HG03354 (cell line): ENCODE measurements around the gene PALMD.

Experiments used
- ATAC-seq: cut with Tn5 transposase; IDR thresholded peaks from one replicate; pipeline ENCODE4 v1.9.1; 2021; ENCODE audit warnings: mild to moderate bottlenecking; ENCODE audit not compliant: unreplicated experiment, poor library complexity, severe bottlenecking

PALMD gene, protein sequence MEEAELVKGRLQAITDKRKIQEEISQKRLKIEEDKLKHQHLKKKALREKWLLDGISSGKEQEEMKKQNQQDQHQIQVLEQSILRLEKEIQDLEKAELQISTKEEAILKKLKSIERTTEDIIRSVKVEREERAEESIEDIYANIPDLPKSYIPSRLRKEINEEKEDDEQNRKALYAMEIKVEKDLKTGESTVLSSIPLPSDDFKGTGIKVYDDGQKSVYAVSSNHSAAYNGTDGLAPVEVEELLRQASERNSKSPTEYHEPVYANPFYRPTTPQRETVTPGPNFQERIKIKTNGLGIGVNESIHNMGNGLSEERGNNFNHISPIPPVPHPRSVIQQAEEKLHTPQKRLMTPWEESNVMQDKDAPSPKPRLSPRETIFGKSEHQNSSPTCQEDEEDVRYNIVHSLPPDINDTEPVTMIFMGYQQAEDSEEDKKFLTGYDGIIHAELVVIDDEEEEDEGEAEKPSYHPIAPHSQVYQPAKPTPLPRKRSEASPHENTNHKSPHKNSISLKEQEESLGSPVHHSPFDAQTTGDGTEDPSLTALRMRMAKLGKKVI

GRCh38 chr1:99645699-99646531, at the start of gene PALMD:
Gene PALMD, plus strand, starts transcription at chr1:99646113. Its CDS starts 205 bp downstream, at chr1:99646318.
- no peak for ATAC-seq

- no peak for ATAC-seq
Observed at GRCh38 chr1:99598738-99599411, 47.0 kb upstream of the PALMD start.

DNA sequence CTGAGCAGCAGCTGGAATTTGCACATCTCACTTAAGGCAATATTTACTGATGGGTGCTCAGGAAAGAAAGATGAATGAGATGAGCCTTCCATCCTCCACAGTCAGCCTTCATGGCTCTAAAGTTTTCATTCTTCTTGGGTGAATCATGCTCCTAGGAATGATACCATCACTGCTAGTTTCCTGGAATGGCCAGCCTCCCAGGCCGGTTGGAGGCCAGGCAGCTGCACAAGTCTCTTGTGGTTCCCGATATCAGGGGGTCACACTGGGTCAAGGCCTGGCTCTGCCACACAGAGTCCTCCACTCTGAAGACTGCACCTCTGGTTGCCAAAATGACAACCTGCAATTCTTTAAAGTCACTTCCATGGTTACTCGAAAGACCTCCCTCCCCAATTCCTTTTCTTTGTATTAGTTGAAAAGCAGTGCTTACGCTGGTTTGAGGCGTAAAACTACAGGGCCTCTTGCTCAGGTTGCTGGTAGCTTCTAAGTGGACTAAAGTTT, 46.2 kb upstream of the PALMD start:
- no peak for ATAC-seq

DNA sequence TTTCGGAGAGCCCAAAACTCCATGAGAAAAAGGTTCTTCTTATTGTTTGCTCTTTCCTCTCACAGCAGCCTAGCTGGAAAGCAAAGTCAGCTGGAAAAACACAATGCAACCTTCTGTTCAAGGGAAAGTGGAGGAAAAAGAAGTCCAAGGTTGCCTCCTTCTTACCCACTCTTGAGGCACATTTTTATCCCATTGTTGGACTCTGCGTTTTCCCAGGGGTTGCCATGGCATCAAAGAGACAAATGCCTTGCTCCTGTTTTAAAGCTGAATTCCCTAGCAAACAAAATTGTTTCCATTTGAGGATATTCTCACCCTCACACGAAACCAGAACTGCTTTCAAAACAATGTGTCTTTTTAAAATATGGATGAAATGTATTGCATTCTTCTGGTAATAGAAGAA, 45.1 kb upstream of the PALMD start:
- no peak for ATAC-seq

DNA sequence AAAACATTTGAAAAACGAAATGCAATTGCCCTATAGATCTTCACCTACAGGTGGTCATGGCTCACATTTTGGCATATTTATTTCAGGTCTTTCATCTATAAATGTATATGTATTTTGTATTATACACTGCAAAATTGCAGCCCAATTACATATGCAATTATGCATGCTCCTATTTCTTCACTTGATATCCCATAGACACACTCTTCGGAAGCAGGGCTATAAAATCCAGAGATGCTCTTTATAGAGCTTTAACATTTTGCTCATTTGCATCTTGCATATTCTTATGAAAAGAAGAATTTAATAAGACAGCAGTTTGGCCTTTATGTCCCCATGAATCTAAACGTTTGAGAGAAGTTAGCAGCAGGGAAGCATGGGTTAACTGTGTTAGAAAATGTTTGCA, 44.7 kb upstream of the PALMD start:
- no peak for ATAC-seq

DNA sequence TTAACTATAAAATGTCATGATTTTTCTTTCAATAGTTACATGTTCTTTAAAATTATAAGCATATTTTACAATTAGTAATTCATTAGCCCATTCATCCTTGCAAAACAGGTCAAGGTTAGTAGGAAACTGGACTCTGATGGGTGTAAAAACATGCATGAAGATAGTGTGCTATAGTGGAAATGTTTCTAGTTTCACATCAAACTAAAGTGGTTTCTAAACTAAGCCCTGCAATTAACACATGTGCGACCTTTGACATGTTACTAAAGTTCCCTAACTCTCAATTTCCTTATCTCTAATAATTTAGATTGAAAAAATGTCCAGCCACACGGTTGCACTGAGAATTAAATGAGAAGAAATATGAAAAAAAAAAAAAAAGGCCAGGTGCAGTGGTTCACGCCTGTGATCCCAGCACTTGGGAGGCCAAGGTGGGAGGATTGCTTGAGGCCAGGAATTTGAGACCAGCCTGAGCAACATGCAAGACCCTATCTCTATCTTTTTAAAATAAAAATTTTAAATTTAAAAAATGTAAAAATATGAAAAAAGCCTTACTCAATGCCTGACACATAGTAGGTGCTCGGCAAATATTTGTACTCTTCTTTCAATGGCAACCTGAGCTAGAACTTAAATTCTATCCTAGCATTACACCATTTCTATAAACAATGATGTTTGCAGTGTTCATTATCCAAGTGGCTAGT, 44.1 kb upstream of the PALMD start:
- ATAC-seq = no peak

DNA sequence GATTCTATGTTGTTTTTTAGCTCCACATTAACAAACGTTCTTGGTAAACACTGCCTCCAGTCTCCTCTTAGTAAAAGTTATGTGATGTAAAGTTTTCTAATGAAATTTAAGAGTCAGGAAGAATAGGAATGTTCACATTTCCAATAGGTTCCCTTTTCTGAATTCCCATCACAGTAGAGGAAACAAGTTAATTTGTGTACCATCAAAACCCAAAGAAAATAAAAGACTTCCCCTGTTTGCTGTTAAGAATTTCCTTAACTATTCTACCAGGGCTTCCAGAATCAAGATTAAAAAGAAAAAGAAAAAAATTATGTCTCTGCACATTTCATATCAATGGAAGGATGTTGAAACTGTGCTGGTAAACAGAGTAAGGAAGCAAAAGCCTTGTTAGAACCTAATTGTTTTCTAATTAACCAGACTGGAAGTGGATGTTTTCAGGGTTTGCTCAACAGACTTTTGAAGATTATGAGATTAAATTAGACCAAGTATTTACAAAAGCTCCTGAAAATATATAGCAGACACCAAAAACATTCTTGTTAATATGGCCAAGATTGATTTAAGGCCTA, 43.4 kb upstream of the PALMD start:
- ATAC-seq = no peak

DNA sequence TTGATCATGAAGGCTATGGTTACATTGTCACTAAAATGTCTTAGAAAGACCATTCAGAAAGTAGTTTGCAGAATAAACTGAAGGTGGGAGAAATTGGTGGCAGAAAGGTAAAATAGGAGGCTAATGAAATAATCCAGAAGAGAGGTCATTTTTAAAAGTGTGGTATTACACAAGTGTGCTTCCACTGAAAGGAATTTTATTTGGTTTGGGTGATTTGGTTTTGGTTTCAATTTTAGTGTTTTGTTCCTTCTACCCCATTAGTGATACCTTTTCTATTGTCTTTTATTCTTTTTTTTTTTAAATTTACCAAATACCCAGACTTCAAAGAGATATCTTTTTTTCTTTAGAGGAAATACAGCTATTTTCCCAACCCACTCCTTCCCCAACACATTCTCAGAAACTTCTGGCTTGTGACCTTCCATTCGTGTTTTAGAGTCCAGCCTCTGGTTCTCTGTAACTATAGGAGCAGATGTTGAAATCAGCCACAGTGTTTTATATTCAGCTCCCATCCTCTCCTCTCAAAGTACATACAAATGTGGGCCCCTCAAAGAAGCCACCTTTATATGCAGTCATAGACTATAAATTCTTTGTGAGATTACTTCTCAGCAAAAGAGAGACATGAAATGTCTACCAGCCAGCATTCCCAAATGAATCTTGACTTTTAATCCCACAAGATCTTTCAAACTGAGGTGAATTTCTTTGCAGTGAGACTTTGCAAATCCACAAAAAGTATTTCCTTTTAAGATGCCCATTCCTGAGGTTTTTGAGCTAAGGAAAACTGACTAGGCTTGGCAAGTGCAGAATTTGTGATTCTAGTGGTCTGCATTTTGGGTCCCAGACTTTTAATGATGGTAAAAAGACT, 42.0 kb upstream of the PALMD start:
- no peak for ATAC-seq

DNA sequence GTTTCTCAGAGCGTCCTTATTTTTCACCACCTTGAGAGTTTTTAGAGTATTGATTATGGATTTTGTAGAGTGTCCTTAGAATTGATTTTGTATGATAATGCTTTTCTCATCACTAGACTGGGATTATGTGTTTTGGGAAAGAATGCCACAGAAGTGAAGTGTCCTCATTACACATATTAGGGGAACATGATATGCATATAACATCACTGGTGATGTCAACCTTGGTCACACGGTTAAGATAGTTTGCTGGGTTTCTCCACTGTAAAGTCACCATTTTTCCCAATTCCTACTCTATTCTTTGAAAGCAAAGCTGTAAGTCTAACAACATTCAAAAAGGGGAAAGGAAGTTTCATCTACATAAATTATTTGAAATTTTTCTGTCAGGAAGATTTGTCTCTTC, 39.6 kb upstream of the PALMD start:
- ATAC-seq = no peak

GRCh38 chr1:99607590-99607989, 38.3 kb upstream of the PALMD start:
- no peak for ATAC-seq

DNA sequence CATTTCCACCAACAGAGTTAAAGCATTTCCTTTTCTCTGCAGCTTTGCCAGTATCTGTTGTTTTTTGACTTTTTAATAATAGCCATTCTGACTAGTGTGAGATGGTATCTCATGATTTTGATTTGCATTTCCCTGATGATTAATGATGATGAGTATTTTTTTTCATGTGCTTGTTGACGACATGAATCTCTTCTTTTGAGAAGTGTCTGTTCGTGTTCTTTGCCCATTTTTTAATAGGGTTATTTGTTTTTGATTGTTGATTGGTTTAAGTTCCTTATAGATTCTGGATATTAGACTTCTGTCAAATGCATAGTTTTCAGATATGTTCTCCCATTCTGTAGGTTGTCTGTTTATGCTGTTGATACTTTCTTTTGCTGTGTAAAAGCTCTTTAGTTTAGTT, 37.9 kb upstream of the PALMD start:
- ATAC-seq = no peak

- no peak for ATAC-seq
Observed at GRCh38 chr1:99613716-99614115, 32.2 kb upstream of the PALMD start.

DNA sequence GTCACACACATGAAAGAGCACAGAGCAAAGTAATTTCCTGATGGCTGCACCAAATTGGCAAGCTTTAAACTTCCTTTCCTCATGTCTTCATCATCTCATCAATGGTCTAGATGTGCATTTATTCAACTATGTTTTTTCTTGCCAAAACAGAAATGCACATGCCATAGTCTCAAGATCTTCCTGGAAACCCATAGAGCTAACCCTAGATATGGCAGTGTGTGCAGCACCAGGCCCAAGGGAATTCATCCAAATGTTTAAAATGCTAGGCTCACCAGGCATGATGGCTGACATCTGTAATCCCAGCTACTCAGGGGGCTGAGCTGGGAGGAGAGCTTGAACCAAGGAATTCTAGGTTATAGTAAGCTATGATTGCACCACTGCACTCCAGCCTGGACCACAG, 31.2 kb upstream of the PALMD start:
- ATAC-seq = no peak

DNA sequence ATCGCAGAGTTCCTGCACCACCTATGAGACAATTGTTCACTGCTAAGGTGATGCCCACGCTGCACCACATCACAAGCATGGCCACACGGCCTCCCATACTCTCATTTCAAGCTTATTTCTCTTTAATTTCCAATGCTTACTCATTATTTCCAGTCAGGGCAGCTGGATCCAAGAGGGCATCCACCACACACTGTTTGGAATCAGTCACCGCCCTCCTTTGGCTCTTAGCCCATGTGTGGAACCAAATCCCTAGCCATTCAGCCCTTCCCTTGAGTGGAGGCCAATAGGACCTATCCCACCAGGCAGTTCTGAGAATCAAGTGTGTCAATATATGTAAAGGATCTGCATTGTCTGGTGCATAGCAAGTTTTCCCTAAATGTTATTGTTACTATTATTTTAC, 26.3 kb upstream of the PALMD start:
- ATAC-seq = no peak

DNA sequence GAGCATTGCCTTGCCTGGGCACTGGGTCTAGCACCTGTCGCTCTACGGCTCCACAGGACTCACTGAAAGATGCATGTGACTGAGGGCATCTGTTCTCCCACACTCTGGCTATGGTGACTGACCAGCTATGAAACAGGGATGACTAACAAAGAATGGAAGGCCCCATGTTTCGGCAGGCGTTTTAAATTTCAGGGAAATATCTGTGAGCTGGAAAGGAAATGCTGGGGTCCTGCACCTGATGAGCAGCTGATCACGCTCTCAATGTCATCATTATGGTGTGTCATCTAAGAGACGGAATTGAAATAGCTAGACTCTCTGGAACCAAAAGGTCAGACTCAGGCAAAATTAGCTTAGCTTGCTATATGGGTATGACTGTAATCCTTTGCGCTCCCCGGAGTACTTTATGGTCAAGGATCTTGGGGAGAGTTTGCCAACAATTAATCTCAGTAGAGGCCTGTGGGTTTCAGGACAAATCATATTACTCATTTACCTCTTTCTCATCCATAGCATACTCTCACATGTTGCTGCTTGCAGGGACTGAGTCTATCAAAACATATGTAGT, 24.5 kb upstream of the PALMD start:
- no peak for ATAC-seq

DNA sequence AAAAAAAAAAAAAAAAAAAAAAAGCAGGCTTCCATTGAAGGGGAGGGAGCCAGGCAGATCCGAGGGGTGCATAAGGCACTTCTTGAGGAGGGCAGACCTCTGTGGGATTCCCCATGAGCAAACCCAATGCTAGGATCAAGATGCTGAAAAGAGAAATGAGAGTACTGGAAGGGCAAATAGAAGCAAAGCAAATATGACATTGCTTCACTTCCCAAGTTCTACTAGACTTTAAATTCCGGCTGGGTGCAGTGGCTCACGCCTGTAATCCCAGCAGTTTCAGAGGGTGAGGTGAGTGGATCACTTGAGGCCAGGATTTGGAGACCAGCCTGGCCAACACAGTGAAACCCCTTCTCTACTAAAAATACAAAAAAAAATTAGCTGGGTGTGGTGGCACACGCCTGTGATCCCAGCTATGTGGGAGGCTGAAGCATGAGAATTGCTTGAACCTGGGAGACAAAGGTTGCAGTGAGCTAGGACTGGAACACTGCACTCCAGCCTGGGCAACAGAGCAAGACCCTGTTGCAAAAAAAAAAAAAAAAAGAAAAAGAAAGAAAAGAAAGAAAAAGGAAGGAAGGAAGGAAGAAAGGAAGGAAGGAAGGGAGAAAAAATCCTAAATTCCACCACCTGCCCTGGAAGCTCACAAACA, 23.1 kb upstream of the PALMD start:
- ATAC-seq = no peak

DNA sequence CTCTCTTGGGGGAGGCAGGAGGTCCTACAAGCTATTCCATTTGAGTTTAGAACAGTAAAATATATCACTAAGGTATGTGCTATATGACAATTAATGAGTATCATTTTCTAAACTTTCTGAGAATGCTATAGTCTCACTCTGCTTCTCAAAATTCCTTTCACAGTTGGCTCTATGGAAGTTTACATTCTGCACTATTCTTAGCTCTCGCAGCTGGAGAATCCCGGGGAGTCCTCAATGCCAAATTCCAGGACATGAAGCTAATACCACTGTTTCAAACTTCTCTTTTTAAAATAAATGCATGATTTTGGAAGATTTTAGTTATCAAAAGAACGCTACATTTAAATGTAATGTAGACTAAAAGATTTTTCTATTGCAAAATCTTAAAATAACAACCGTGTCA, 22.4 kb upstream of the PALMD start:
- ATAC-seq = no peak

DNA sequence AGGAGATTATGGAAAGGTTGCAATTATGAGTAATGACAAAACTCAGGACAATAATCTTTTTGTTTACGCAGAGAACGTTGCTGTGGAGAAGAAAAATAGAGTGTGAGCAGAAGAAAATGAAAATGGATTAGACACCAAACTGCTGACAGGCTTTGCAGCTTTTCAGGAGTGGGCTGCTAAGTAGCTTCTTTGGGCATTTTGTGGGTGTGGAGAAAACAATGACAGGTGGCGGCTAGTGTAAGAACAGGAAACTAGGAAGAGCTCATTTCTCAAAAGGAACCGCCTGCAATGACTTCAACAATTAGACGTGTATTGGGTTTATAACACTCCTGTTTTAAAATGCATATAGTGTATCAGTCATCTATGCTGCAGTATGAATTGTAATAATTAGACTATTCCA, 18.3 kb upstream of the PALMD start:
- ATAC-seq = no peak
